Measurements from ENCODE around the gene BRME1. TPM values are rescaled to one million over a fixed set of nuclear protein-coding genes. Genes with fewer than 3 reads are reported as not detected.
A peak's percentile ranks its signal among the peaks of the same experiment; 100 is the strongest.

The BRME1 gene
- 12.5 TPM for polyA plus RNA-seq (2012; ENCODE audit: insufficient read depth, insufficient read length)

DNA sequence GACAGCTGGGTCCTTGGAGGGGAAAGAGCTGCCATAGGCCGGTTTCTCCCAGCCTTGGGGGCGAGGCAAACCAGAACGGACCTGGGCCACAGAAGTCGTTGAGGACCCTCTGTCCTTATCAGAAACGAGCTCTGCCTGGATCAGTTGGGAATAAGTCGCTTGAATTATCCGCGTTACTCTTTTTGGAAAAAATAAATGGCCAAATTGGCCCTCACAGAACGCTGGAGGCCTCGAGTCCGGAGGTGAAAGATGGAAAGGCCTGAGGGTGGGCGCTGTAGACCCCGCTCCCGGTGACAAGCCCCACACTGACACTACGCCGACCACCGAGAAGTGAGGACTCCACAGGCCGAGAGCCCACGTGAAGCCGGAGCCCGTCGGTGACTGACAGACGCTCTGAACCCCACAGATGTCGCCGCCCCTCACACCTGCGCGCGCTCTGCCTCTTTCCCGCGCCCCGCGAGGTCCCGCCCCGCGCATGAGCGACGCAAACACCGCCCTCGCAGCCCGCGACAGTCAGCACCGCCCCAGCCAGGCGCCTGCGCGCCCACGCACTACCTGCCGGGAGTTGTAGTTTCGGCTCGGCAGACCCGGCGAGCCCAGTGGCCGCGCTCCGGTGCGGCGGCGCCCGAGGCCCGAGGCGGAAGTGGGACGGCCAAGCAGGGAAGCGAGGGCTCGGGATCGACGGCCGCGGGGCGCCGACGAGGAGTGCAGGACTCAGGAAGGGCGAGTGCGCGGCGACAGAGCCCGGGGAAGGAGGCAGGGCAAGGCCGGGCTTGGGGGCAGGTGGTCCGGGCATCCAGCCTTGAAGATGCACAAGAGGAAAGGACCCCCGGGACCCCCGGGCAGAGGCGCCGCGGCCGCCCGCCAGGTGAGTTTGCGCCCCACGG is at the start of gene BRME1, which contains the start of gene CC2D1A:
TSS of gene BRME1 (minus strand) at position 484 of the 887 bp plus-strand sequence. CDS start 1,225 bp downstream, outside the sequence.
TSS of gene CC2D1A (plus strand) at position 568 of the 887 bp plus-strand sequence. CDS start at position 809, 241 bp downstream.
- H3K4me3 ChIP-seq (ENCODE audit: low read length), result peak within 1 kb of the TSS; percentile 75
- DNase-seq (ENCODE audit: low read depth, low spot score), result peak; percentile 86

GRCh38 chr19:13954185-13954584 is 48.3 kb upstream of the BRME1 start:
- no peak for DNase-seq (ENCODE audit: low read depth, low spot score)
- no peak overlapping the region for H3K4me3 ChIP-seq (ENCODE audit: low read length)

DNA sequence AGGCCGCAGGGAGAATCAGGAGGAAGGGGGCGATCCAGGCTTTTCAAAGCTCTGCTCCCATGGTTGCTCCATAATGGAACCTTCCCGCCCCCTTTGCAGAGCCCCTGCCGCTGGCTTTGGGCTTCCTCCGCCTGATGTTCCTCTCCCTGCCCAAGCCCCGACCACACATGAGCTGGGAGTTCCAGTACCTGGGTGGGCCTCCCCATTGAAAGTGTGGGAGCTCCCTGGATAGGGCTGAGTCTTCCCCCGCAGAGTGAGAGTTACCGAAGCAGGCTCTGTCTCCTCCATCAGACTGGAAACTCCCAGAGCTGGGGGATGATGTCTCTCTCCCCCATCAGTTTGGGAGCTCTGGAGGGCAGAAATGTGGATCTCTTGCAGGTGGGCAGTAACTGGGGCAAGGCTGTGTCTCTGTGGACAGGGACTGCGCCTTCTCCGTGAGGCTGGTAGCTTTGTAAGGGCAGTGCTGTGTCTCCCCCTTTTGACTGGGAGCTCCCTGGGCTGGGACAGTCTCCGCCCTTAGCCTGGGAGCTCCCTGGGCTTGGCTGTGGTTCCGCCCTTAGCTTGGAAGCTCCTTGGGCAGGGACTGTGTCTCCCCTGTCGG is 47.1 kb upstream of the BRME1 start:
- peak overlapping the region; percentile 85 for H3K4me3 ChIP-seq (ENCODE audit: low read length)
- DNase-seq (ENCODE audit: low read depth, low spot score), result no peak

DNA sequence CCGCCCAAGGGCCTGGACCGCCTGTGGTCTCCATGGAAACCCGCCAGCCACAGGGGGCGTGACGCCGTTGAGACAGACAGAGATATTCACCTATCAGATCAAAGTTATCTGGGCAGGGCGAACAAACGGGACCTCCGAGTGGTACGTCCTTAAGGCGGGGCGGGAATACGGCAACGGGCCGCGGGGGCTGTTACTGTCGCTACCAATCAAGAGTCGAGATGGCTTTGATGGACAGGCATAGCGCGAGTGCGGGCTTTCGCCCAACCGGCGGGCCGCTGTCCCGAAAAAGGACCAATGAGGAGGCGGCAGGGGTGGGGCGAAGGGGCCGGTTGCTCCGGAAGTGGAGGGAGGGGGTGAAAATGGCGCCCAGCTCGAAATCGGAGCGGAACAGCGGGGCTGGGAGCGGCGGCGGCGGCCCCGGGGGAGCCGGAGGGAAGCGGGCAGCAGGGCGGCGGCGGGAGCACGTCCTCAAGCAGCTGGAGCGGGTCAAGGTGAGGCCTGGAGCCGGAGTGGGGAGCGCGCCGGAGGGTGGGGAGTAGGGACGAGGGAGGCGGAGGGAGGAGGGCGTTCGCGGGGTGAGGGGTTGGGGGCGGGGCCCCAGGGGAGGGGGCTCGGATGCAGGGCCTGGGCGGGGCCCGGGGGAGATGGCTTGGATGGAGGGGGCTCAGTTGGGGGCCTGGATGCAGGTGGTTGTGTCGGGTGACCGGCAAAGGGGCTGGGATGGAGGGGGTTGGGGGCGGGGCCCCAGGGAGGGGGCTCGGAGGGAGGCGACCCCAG is 46.4 kb upstream of the BRME1 start, which contains the start of gene DCAF15:
TSS of gene DCAF15 (plus strand) at position 356 of the 777 bp plus-strand sequence. CDS start at position 360, 4 bp downstream.
- peak; percentile 100 for DNase-seq (ENCODE audit: low read depth, low spot score)
- H3K4me3 ChIP-seq (ENCODE audit: low read length), result peak within 1 kb of the TSS; percentile 85

DNA sequence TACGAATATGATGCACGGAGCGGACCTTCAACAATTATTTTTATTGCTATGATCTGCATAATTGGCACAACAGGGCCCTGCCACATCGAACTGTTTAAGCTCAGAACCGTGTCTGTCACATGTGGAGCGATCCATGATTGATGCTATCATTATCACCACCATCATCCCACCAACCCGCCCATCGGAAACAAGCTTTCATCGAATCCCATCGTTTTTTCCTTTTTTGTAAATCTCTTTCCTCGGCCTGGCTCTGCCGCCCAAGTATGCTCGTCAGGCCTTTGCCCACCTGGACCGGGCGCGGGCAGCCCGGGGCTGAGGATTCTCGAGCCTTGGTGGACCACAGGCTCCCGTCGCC is 45.9 kb upstream of the BRME1 start:
- no peak for DNase-seq (ENCODE audit: low read depth, low spot score)

DNA sequence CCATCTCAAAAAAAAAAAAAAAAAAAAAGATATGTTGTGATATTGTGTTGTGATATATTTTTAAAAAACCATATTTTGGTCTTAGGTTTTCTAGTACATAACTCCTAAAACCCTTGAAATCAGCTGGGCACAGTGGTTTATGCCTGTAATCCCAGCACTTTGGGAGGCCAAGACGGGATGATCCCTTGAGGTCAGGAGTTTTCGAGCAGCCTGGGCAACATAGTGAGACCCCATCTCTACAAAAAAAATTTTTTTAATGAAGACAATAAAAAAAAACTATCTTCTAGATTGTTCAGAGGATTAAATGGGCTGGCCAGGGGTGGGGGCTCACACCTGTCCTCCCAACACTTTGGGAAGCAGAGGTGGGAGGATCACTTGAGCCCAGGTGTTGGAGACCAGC is 45.1 kb upstream of the BRME1 start:
- no peak overlapping the region for H3K4me3 ChIP-seq (ENCODE audit: low read length)
- DNase-seq (ENCODE audit: low read depth, low spot score), result no peak

More for the DNA sequence above, 45.9 kb upstream of the BRME1 start:
- peak overlapping the region; percentile 71 for H3K4me3 ChIP-seq (ENCODE audit: low read length)

DNA sequence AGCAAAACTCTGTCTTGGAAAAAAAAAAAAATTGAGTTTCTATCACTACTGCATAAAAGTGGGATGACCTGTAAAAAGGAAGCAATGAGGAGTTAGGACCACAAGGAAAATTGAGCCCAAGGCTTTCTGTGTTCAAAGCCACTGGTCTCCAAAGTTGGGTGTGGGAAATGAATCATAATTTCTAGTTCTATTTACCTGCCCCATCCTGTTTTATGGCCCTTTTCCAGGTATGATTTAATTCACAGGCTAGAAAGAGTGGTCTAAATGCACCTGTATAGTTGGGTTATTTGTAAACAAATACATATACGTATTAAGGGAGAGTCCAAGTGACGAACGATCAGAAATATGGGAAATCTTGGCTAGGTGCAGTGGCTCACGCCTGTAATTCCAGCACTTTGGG is 40.5 kb upstream of the BRME1 start:
- no peak overlapping the region for H3K4me3 ChIP-seq (ENCODE audit: low read length)
- no peak for DNase-seq (ENCODE audit: low read depth, low spot score)

DNA sequence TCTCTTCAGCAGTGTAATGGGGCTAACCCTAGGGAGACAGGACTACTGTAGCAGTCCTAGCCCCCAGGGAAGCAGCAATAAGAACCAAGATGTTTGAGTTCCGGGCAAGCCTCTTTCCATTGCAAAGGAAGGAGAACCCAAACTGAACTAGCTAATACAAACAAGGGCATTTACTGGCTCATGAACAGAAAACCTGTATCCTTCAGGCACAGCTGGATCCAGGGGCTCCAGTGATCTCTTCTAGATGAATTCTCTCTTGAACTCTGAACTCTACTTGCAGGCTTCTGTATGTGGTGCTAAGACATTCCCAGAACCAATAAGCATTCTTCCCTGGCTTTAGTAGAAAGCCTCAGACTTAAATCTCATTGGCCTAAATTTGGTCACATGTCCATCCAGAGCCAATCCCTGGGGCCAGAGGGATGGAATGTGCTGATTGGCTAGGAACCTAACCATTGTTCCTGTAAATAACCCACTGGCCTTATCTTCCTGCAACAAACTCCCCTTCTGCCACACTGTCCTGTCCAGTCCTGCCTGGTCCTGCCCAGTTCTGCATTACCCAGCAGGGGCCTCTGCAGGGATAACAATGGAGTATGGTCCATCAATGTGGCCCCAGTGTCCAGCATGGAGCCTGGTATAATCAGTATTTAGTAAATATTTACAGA is 36.2 kb upstream of the BRME1 start:
- peak; percentile 58 for DNase-seq (ENCODE audit: low read depth, low spot score)
- H3K4me3 ChIP-seq (ENCODE audit: low read length), result no peak overlapping the region

- no peak within 1 kb of the TSS for H3K4me3 ChIP-seq (ENCODE audit: low read length)
- DNase-seq (ENCODE audit: low read depth, low spot score), result no peak
These were observed 32.6 kb upstream of the BRME1 start, which contains the start of gene PODNL1 for GRCh38 chr19:13938301-13939064. Gene PODNL1, minus strand, starts transcription at chr19:13938417. Its CDS starts 236 bp downstream, at chr19:13938181.

DNA sequence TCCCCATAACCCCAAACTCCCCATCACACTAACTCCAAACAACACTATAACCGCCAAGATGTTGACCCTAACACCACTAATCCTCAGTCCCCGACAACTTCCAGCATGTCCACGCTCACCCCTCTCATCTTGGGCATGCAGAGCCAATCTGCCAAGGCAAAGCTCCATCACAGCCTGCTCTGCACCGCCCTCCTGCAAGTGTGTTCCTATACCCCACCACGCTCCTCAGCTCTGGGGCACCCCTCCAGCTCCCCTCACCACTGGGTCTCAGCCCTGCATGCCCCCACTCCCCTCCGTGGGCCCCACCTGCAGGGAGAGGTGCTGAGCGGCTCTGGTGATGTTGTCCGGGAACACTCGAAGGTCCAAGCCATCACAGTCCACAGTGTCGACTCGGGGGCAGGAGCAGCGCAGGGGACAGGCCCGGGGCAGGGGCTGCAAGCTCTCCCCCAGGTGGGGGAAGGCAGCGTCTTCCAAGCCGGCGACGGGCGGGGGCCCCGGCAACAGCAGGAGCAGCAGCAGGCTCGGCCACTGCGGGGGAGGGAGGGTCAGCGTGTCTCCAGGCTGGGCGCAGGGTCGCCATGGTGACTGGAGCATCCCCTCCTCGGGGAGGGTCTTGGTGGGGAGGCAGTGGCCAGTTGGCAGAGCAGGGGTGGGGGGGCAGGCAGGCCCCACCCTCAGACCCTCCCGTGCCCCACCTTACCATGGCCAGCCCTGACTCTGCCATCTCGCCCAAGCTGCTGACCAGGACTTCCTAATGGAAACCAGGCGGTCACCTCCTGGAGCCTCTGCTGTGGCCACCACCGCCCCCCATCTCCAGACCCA is 31.8 kb upstream of the BRME1 start:
- no peak for DNase-seq (ENCODE audit: low read depth, low spot score)
- no peak overlapping the region for H3K4me3 ChIP-seq (ENCODE audit: low read length)

GRCh38 chr19:13935765-13936510 is 30.0 kb upstream of the BRME1 start:
- DNase-seq (ENCODE audit: low read depth, low spot score), result no peak
- H3K4me3 ChIP-seq (ENCODE audit: low read length), result no peak overlapping the region

DNA sequence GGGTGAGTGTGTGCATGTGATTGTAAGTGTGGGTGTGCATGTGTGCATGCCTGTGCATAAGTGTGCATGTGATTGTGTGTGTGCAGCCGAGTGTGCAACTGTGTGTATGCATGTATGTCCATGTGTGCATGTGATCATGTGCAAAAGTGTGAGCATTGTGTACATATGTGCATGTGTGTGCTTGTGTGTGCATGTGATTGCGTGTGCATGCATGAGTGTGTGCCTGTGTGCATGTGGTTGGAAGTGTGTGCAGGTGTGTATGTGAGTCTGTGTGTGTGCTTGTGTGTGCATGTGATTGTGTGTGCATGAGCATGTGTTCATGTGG is 28.8 kb upstream of the BRME1 start:
- no peak for DNase-seq (ENCODE audit: low read depth, low spot score)
- no peak overlapping the region for H3K4me3 ChIP-seq (ENCODE audit: low read length)

DNA sequence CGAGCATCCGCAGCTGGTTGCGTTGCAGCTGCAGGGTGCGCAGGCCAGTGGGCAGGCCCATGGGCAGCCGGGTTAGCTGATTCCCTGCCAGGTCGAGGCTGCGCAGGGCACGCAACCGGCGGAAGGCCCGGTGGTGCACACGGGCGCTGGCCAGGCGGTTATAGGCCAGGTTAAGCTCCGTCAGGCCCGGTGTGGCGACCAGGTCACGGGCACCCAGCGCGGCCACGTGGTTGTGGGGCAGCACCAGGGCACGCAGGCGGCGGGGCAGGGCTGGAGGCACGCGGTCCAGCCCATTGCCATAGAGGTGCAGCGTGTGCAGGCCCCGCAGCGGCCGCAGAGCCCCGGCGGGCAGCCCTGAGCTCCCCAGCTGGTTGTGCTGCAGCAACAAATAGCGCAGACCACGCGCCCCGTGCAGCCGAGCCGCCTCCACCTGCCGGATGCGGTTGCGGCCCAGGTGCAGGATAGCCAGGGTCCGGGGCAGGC is 27.0 kb upstream of the BRME1 start:
- no peak overlapping the region for H3K4me3 ChIP-seq (ENCODE audit: low read length)
- no peak for DNase-seq (ENCODE audit: low read depth, low spot score)

- no peak for DNase-seq (ENCODE audit: low read depth, low spot score)
- H3K4me3 ChIP-seq (ENCODE audit: low read length), result no peak overlapping the region
These were observed 26.3 kb upstream of the BRME1 start for GRCh38 chr19:13932149-13932637.

GRCh38 chr19:13931391-13932148 is 25.7 kb upstream of the BRME1 start:
- H3K4me3 ChIP-seq (ENCODE audit: low read length), result no peak overlapping the region
- no peak for DNase-seq (ENCODE audit: low read depth, low spot score)

GRCh38 chr19:13930402-13930801 is 24.5 kb upstream of the BRME1 start:
- no peak overlapping the region for H3K4me3 ChIP-seq (ENCODE audit: low read length)
- no peak for DNase-seq (ENCODE audit: low read depth, low spot score)
